GM12891 (cell line): ENCODE results near the gene ARFIP1.

Experiments
- POLR2A ChIP-seq: IDR thresholded peaks from 2 replicates; pipeline ENCODE4 v1.6.1; 2011; ENCODE audit warnings: low read depth, low read length, control low read depth
- POLR2AphosphoS5 ChIP-seq: IDR thresholded peaks from 2 replicates; pipeline ENCODE4 v1.6.1; 2011; ENCODE audit warnings: low read depth, low read length, control low read depth
- SPI1 ChIP-seq: IDR thresholded peaks from 2 replicates; pipeline ENCODE4 v1.6.1; 2011; ENCODE audit warnings: low read depth, low read length, control low read depth
- TAF1 ChIP-seq: IDR thresholded peaks from 2 replicates; pipeline ENCODE4 v1.6.1; 2011; ENCODE audit warnings: low read depth, low read length, control low read depth

- TF ChIP-seq POLR2A, result no peak
- TF ChIP-seq TAF1, result no peak
- no peak for TF ChIP-seq POLR2AphosphoS5
- TF ChIP-seq SPI1, result no peak
These were observed 45.6 kb upstream of the ARFIP1 start for GRCh38 chr4:152734015-152734698.
